GM12872 (cell line): ENCODE results near the gene FAT3.

ENCODE experiments used
- TF ChIP-seq, protein P1 (sequence below): IDR thresholded peaks from 3 replicates; pipeline ENCODE4 v1.5.1; 2011; ENCODE audit warnings: low read depth, mild to moderate bottlenecking, low read length, moderate library complexity; ENCODE audit not compliant: insufficient read depth

FAT3 gene

DNA sequence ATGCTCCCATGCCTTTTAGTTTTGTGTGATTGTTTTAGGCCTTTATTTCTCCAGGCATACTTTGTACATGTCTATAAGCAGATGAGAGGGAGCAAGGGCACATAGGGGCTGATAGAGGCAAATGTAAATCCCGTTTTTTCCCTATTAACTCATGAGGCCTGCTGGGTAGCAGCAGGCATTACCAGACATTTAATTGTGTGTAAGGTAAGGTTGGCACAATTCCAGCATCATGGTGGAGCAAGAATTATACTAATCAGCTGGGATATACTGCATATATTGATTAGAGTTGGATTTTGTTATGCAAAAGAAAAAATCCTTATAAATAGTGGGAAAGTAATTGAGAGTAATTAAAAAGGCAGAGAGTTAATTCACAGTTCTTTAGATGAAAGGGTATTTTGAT, 12.2 kb downstream of the FAT3 start:
- TF ChIP-seq, protein P1, sequence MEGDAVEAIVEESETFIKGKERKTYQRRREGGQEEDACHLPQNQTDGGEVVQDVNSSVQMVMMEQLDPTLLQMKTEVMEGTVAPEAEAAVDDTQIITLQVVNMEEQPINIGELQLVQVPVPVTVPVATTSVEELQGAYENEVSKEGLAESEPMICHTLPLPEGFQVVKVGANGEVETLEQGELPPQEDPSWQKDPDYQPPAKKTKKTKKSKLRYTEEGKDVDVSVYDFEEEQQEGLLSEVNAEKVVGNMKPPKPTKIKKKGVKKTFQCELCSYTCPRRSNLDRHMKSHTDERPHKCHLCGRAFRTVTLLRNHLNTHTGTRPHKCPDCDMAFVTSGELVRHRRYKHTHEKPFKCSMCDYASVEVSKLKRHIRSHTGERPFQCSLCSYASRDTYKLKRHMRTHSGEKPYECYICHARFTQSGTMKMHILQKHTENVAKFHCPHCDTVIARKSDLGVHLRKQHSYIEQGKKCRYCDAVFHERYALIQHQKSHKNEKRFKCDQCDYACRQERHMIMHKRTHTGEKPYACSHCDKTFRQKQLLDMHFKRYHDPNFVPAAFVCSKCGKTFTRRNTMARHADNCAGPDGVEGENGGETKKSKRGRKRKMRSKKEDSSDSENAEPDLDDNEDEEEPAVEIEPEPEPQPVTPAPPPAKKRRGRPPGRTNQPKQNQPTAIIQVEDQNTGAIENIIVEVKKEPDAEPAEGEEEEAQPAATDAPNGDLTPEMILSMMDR = no peak

DNA sequence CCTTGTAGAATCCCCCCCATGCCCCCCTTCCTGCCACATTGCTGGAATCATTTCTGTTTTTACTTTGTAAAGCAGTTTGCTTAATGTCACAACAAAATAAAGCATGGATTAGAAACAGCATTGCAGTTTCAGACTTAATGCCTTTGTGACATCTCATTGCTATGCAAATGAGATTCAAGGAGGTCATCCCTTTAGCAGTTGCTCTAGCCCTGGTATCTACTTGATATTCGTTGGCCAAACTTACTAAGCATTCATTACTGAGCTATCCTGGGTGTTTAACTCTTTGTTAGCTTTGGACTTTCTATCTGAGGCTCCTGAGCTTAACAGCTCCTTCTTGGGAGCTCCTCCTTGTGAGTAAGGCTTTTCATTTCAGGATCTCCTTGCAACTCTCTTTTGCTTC, 16.3 kb downstream of the FAT3 start:
- TF ChIP-seq, protein P1 = no peak

DNA sequence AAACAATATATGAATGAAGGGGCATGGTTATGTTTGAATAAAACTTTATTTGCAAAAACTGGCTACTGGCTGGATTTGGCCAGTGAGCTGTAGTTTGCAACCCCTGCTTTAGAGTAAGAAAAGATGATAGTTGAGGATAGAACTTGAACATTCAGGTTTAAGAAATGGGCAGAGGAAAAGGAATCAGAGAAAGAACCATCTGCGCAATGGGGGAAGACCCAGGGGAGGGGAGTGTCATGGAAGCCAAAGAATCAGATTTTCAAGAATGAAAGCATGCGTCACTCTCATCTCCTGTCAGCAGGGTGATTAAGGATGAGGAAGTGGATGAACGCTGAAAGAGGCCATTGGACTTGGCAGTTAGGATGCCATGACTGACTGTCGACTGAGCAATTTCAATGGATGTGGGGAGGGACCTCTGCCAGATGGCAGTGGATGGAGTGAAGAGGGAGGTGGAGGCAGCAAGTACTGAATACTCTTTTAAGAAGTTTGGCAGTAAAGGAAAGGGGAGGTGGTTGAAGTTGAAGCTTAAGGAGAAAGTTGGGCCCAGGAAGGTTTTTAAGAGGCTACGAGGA, 21.2 kb downstream of the FAT3 start:
- TF ChIP-seq, protein P1 = no peak

DNA sequence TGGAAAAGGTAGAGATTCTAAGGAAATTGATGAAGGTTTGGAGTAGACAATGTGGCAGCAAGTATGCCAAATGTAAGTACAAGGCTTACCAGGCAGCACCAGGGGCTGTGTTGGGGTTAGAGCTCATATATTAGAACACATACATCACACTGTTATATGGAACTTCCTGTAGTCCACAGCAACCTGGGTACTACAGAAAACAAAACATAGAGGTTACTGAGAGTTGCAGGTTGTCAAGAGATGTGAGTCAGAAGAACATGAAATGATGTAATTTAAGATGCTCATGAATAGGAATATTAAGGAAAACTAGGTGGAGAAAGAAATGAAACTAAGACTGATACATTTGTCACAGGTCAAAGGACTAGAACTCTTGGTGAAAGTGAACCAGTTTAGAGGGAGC, 22.0 kb downstream of the FAT3 start:
- TF ChIP-seq, protein P1 = no peak

DNA sequence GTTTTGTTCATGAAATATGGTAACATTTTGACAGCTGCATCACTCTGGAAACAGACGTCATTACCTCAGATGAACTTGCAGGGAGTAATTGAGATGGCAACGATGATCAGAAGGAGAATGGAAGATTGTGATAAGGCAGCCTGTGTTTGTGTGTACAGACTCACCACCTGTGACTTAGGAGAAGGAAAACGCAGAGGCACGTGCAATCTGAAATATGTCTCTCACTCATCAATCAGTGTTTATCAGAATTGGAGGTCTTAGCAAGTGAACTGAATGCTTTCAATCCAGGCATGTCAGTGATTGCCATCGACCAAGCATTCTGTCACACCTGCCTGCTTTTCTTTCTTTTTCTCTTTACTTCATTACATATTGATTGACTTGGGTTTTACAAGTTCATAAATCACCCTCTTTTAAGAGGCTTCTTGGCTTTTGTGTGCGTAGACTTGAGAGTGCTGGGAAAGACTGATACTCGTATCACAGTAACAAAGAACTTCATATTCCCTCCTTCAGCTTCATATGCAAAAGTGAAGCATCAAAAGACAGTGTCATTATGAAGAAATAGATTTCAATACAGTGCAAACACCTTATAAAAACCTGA, 24.6 kb downstream of the FAT3 start:
- TF ChIP-seq, protein P1 = no peak

DNA sequence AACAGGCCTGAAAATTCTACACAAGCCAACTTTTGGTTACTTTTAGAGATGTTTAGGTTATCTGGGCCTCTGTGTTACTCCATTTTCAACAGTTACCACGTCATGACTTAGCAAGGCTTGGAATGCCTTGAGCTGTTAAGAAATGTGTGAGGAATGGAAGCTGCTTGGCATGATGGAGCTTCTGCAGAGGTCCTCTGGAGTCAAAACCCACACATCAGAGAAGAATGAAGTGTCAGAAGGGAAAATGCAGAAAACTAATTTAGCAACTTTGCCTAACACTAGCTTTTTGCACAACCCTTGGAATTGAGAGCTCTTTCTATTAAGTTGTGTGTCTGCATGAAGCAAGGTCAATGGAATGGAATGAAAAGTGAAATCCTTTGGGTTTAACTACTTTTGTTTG, 27.4 kb downstream of the FAT3 start:
- TF ChIP-seq, protein P1 = no peak

DNA sequence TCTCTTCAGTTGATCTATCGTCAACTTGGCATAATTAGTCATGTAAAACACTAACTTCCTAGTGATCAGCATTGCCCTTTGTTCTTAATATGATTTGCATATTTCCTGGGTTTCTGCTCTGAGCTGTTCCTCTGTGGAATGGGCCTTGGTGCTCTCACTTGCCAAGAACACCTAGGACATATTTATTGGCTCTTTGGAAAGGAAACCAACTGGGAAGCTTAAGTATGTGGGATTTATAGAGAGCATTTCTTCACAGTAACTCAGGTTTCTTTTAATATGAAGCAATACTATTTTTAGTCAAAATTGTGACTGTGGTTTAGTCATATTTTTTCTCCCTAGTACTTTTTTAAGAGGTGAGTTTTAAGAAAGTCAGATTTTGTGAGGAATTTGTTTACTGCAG, 28.8 kb downstream of the FAT3 start:
- TF ChIP-seq, protein P1 = no peak
